Left kidney (tissue), 2 donors: ENCODE measurements around the gene ANKRD30B. TPM values are rescaled to one million over a fixed set of nuclear protein-coding genes. Genes with fewer than 3 reads are reported as not detected.
"Not testable (repeated sequence)": the region's sequence is repeated elsewhere in the genome, so short reads cannot be mapped to it uniquely, and the experiment has no call there.

Experiments used
- DNase-seq: peaks from one replicate; pipeline ENCODE4 v3.0.0-alpha.2; 2013
- polyA plus RNA-seq: library from polyadenylated mRNA; unstranded; fragments of 120-200 nt; gene quantifications from one replicate; pipeline ENCODE4 v1.2.1, GENCODE V29; 2013; ENCODE audit not compliant: insufficient read length

The ANKRD30B gene
- polyA plus RNA-seq, 1 donor = 0.62 TPM

GRCh38 chr18:14856256-14856655 lies 108.3 kb downstream of the ANKRD30B start:
- not testable (repeated sequence) for DNase-seq

GRCh38 chr18:14858514-14858913 lies 110.5 kb downstream of the ANKRD30B start:
- not testable (repeated sequence) for DNase-seq

GRCh38 chr18:14859995-14860394 lies 112.0 kb downstream of the ANKRD30B start:
- DNase-seq = not testable (repeated sequence)

GRCh38 chr18:14866426-14866825 lies 118.5 kb downstream of the ANKRD30B start:
- not testable (repeated sequence) for DNase-seq

GRCh38 chr18:14867988-14868387 lies 120.0 kb downstream of the ANKRD30B start:
- not testable (repeated sequence) for DNase-seq

GRCh38 chr18:14868825-14869224 lies 120.9 kb downstream of the ANKRD30B start:
- not testable (repeated sequence) for DNase-seq

GRCh38 chr18:14878826-14879225 lies 130.9 kb downstream of the ANKRD30B start:
- not testable (repeated sequence) for DNase-seq

- no peak for DNase-seq
Observed at GRCh38 chr18:14900435-14900834, 152.5 kb downstream of the ANKRD30B start.

Other genes starting within 250 kb of the ANKRD30B start
- gene POTEC, start 204.6 kb upstream of the ANKRD30B start, polyA plus RNA-seq = 0.03 TPM